Heart right ventricle (tissue), 16 donors: Measurements from ENCODE around the gene DYRK1A. TPM values are rescaled to one million over a fixed set of nuclear protein-coding genes. Genes with fewer than 3 reads are reported as not detected.

Source experiments
- ATAC-seq, 8 donors: fragments of 200-7000 bp; cut with Tn5 transposase; one replicate each; pipeline ENCODE4 v1.9.1; 2020; ENCODE audit warnings: mild to moderate bottlenecking in 8 of 8, moderate library complexity in 8 of 8, moderate number of reproducible peaks in 1 of 8
- DNase-seq, 2 donors: peaks; one replicate each; pipeline ENCODE4 v3.0.0-alpha.2; 2020
- H3K27ac ChIP-seq, 10 donors: fragments of 200-600 bp; sonication (generic) in 2 of 10; one replicate each; pipeline versions ENCODE4 v1.5.0 to v1.8.0; 2020 to 2022; ENCODE audit warnings: mild to moderate bottlenecking in 3 of 10
- H3K27me3 ChIP-seq, 7 donors: fragments of 200-600 bp; one replicate each; pipeline ENCODE4 v1.8.0; 2021 to 2022; ENCODE audit warnings: mild to moderate bottlenecking in 2 of 7
- H3K36me3 ChIP-seq, 9 donors: fragments of 200-600 bp; sonication (generic) in 1 of 9; one replicate each; pipeline versions ENCODE4 v1.5.0 to v1.8.0; 2020 to 2022; ENCODE audit warnings: mild to moderate bottlenecking in 2 of 9
- H3K4me1 ChIP-seq, 9 donors: fragments of 200-600 bp; sonication (generic) in 1 of 9; one replicate each; pipeline versions ENCODE4 v1.5.0 to v1.8.0; 2020 to 2022; ENCODE audit warnings: mild to moderate bottlenecking in 4 of 9
- H3K4me3 ChIP-seq, 10 donors: fragments of 200-600 bp; sonication (generic) in 2 of 10; one replicate each; pipeline versions ENCODE4 v1.5.0 to v1.8.0; 2020 to 2022; ENCODE audit warnings: mild to moderate bottlenecking in 7 of 10, moderate library complexity in 2 of 10
- H3K9me3 ChIP-seq, 11 donors: fragments of 200-600 bp in 10 of 11; sonication (generic) in 2 of 11; one replicate each; pipeline versions ENCODE4 v1.5.0 to v1.8.0; 2013 to 2022; ENCODE audit warnings: mild to moderate bottlenecking in 2 of 11, control low read depth in 1 of 11, moderate library complexity in 1 of 11
- CTCF ChIP-seq, 9 donors: fragments of 200-600 bp; sonication (generic) in 2 of 9; IDR thresholded peaks; one replicate each; pipeline versions ENCODE4 v1.5.0 to v1.8.0; 2021 to 2022; ENCODE audit warnings: antibody characterized with exemption in 9 of 9, mild to moderate bottlenecking in 5 of 9, moderate library complexity in 1 of 9
- WGBS, 2 donors: extraction: QIAGEN DNeasy Blood & Tissue Kit; methylation state at CpG; one replicate each; pipeline ENCODE4 v1.1.7; 2013; ENCODE audit warnings: inconsistent platforms in 1 of 2; 5-methylcytosine and 5-hydroxymethylcytosine counted together
- intact Hi-C, 10 donors: fragments of 100-400 bp; cut with DNase I; formaldehyde crosslinking; loops; one replicate each; pipeline versions ENCODE4 v1.11.1 to v1.14.2; 2022
- polyA plus RNA-seq, 2 donors: library from polyadenylated mRNA; stranded (reverse); fragments of 200-250 nt; gene quantifications; one replicate each; pipeline ENCODE4 v1.2.3, GENCODE V29; 2013
- total RNA-seq, 10 donors: library from RNA; stranded (reverse); fragmentation: NEBNext Ultra II Directional in 3 of 10; extraction: Animal tissue kit (Norgen Biotek cat#: 25700) in 3 of 10; gene quantifications; one replicate each; pipeline versions ENCODE4 v1.2.1 to v1.2.4, GENCODE V29; 2021 to 2023
- donor health status: Arrhythmogenic right ventricular cardiomyopathy.
- donor health status: ischemic (EF 13 %, LVEDD 7.1; RV severe dilation, severe dysfunction).
- donor health status: healthy with polysubstance abuse.
- donor health status: DM: no; HTN: yes; CAD: no.
- donor health status: DM: no; HTN: no; CAD: no.
- donor health status: ischemic (EF 25% LVEDD 6.9; RV normal size, moderate dysfunction).
- donor health status: ischemic (EF 25% LVEDD 5.7; RV mildly dilated, moderate dysfunction).
- donor health status: healthy.
- donor health status: DM: yes; HTN: yes; CAD: no.
- donor health status: Ischemic cardiomyopathy.
- donor health status: ischemic (EF 35%, LVEDD 5.7; RV mildly dilated, moderate dysfunction).
- donor health status: nonischemic (EF 11% LVEDD 7.7; RV severe dilation, severe dysfunction).
- donor health status: DM: yes; HTN: yes; CAD: no.
- donor health status: PGD.
- donor health status: ischemic (EF 29% LVEDD 5.4; RV normal size, mild dysfunction).
- donor health status: nonischemic (EF 23%, LVEDD 6.1; RV moderate dilation, normal function).

DYRK1A gene
- total and polyA plus RNA-seq, 12 donors: 24.7 to 94.2 (median 73.2) TPM

- no peaks in the 10 kb centered on the region for H3K27me3 ChIP-seq
- peaks cover 0 to 9% (median 0%) of the 10 kb centered on the region in 11 donors for H3K9me3 ChIP-seq
- intact Hi-C loops: loop anchor here in 1 of 10 donors (5.0 kb wide), 1 partner anchor 80 kb away; no protein-coding TSS in a partner anchor
- DNase-seq (no peak), ATAC-seq (no peak)
- no peak for TF ChIP-seq CTCF (IDR thresholded peaks at IDR 0.05)
- H3K36me3 ChIP-seq: no peaks in the 10 kb centered on the region
- no peak overlapping the region for H3K27ac ChIP-seq
- 81 to 88% methylated on average over 4 of the region's 4 CpGs for WGBS, 2 donors
- peaks cover 12 to 99% (median 90%) of the 10 kb centered on the region in 9 donors for H3K4me1 ChIP-seq
- no peak overlapping the region for H3K4me3 ChIP-seq
Observed at GRCh38 chr21:37381883-37382585, 15.5 kb downstream of the DYRK1A start.

- ATAC-seq: peak in 1 of 8 donors; percentile 36
- TF ChIP-seq CTCF (IDR thresholded peaks at IDR 0.05): no peak
- no peak for DNase-seq
- Histone ChIP-seq H3K4me3 (no peak overlapping the region), H3K27me3 (no peaks in the 10 kb centered on the region), H3K36me3 (no peaks in the 10 kb centered on the region), H3K4me1 (peaks cover 12 to 100% (median 93%) of the 10 kb centered on the region in 9 donors), H3K27ac (no peak overlapping the region), H3K9me3 (peaks cover 0 to 9% (median 0%) of the 10 kb centered on the region in 11 donors)
- intact Hi-C loops: loop anchor here in 1 of 10 donors (5.0 kb wide), 1 partner anchor 79 kb away; no protein-coding TSS in a partner anchor
- WGBS, 2 donors: 97 to 98% methylated on average over 1 of the region's 1 CpG
Observed at GRCh38 chr21:37383086-37383485, 16.5 kb downstream of the DYRK1A start.

- Histone ChIP-seq H3K36me3 (no peaks in the 10 kb centered on the region), H3K4me1 (peaks cover 12 to 100% (median 93%) of the 10 kb centered on the region in 9 donors), H3K4me3 (no peak overlapping the region), H3K27me3 (no peaks in the 10 kb centered on the region), H3K27ac (no peak overlapping the region), H3K9me3 (peaks cover 0 to 9% (median 0%) of the 10 kb centered on the region in 11 donors)
- ATAC-seq: no peak
- no peak for TF ChIP-seq CTCF (IDR thresholded peaks at IDR 0.05)
- 32 to 56% methylated on average over 1 of the region's 1 CpG for WGBS, 2 donors
- no peak for DNase-seq
- intact Hi-C loops: loop anchor here in 1 of 10 donors (5.0 kb wide), 1 partner anchor 78 kb away; no protein-coding TSS in a partner anchor
Observed at GRCh38 chr21:37383784-37384311, 17.3 kb downstream of the DYRK1A start.

GRCh38 chr21:37384416-37384815, 17.8 kb downstream of the DYRK1A start:
- intact Hi-C loops: loop anchor here in 1 of 10 donors (5.0 kb wide), 1 partner anchor 78 kb away; no protein-coding TSS in a partner anchor
- no peaks in the 10 kb centered on the region for H3K36me3 ChIP-seq
- peaks cover 12 to 99% (median 93%) of the 10 kb centered on the region in 9 donors for H3K4me1 ChIP-seq
- H3K27ac ChIP-seq: no peak overlapping the region
- peaks cover 0 to 9% (median 0%) of the 10 kb centered on the region in 11 donors for H3K9me3 ChIP-seq
- no peak for ATAC-seq
- TF ChIP-seq CTCF (IDR thresholded peaks at IDR 0.05): no peak
- H3K27me3 ChIP-seq: no peaks in the 10 kb centered on the region
- H3K4me3 ChIP-seq: no peak overlapping the region
- no peak for DNase-seq
- WGBS, 2 donors: 84 to 91% methylated on average over 1 of the region's 1 CpG
